Left lung (tissue), 10 donors: ENCODE results near the gene EML1. TPM values are rescaled to one million over a fixed set of nuclear protein-coding genes. Genes with fewer than 3 reads are reported as not detected.
"Not testable (repeated sequence)": the region's sequence is repeated elsewhere in the genome, so short reads cannot be mapped to it uniquely, and the experiment has no call there.

Source experiments
- ATAC-seq: fragments of 200-7000 bp; cut with Tn5 transposase; one replicate; pipeline ENCODE4 v1.9.1; 2020; ENCODE audit warnings: moderate library complexity
- DNase-seq, 4 donors: peaks; one replicate each; pipeline ENCODE4 v3.0.0-alpha.2; 2013 to 2020
- H3K27ac ChIP-seq, 2 donors: fragments of 200-600 bp; sonication (generic) in 1 of 2; one replicate each; pipeline versions ENCODE4 v1.5.0 to v1.8.0; 2020 to 2021
- H3K27me3 ChIP-seq, 2 donors: fragments of 200-600 bp; sonication (generic) in 1 of 2; one replicate each; pipeline versions ENCODE4 v1.5.0 to v1.8.0; 2020 to 2021
- H3K36me3 ChIP-seq, 2 donors: fragments of 200-600 bp; sonication (generic) in 1 of 2; one replicate each; pipeline versions ENCODE4 v1.5.0 to v1.8.0; 2020 to 2021
- H3K4me1 ChIP-seq, 2 donors: fragments of 200-600 bp; one replicate each; pipeline ENCODE4 v1.8.0; 2021
- H3K4me3 ChIP-seq, 2 donors: fragments of 200-600 bp; sonication (generic) in 1 of 2; one replicate each; pipeline versions ENCODE4 v1.5.0 to v1.8.0; 2020 to 2021; ENCODE audit warnings: mild to moderate bottlenecking in 1 of 2
- H3K9me3 ChIP-seq, 2 donors: fragments of 200-600 bp; sonication (generic) in 1 of 2; one replicate each; pipeline versions ENCODE4 v1.5.0 to v1.8.0; 2020 to 2021
- intact Hi-C, 2 donors: fragments of 100-400 bp; cut with DNase I; formaldehyde crosslinking; loops; one replicate each; pipeline versions ENCODE4 v1.11.2 to v1.14.2; 2022
- polyA plus RNA-seq, 6 donors: library from polyadenylated mRNA; unstranded; fragments of 120-200 nt; gene quantifications; one replicate each; pipeline ENCODE4 v1.2.1, GENCODE V29; 2013; ENCODE audit not compliant: insufficient read length in 6 of 6
- total RNA-seq, 2 donors: library from RNA; stranded (reverse); fragmentation: NEBNext Ultra II Directional; extraction: Animal tissue kit (Norgen Biotek cat#: 25700); gene quantifications; one replicate each; pipeline ENCODE4 v1.2.1, GENCODE V29; 2021
- TF ChIP-seq, protein P1 (sequence below), 2 donors: fragments of 200-600 bp; sonication (generic) in 1 of 2; IDR thresholded peaks; one replicate each; pipeline versions ENCODE4 v1.5.0 to v1.8.0; 2021; ENCODE audit warnings: antibody characterized with exemption in 2 of 2
- donor health status: DM: no; HTN: yes; CAD: no.
- donor health status: DM: no; HTN: no; CAD: no.

EML1 gene
- total and polyA plus RNA-seq, 8 donors: 24.6 to 48.6 (median 42.2) TPM

GRCh38 chr14:99758872-99759545 lies 34.2 kb upstream of the EML1 start:
- Histone ChIP-seq H3K27me3 (peaks cover 0 to 3% of the 10 kb centered on the region in 2 donors), H3K9me3 (no peaks in the 10 kb centered on the region), H3K36me3 (no peaks in the 10 kb centered on the region), H3K4me3 (no peak overlapping the region), H3K27ac (peak overlapping the region in 1 of 2 donors; percentile 13), H3K4me1 (peaks cover 10 to 12% of the 10 kb centered on the region in 2 donors)
- DNase-seq: no peak
- intact Hi-C loops: no loop called here
- no peak for ATAC-seq
- TF ChIP-seq, protein P1, sequence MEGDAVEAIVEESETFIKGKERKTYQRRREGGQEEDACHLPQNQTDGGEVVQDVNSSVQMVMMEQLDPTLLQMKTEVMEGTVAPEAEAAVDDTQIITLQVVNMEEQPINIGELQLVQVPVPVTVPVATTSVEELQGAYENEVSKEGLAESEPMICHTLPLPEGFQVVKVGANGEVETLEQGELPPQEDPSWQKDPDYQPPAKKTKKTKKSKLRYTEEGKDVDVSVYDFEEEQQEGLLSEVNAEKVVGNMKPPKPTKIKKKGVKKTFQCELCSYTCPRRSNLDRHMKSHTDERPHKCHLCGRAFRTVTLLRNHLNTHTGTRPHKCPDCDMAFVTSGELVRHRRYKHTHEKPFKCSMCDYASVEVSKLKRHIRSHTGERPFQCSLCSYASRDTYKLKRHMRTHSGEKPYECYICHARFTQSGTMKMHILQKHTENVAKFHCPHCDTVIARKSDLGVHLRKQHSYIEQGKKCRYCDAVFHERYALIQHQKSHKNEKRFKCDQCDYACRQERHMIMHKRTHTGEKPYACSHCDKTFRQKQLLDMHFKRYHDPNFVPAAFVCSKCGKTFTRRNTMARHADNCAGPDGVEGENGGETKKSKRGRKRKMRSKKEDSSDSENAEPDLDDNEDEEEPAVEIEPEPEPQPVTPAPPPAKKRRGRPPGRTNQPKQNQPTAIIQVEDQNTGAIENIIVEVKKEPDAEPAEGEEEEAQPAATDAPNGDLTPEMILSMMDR (IDR thresholded peaks at IDR 0.05): no peak

DNA sequence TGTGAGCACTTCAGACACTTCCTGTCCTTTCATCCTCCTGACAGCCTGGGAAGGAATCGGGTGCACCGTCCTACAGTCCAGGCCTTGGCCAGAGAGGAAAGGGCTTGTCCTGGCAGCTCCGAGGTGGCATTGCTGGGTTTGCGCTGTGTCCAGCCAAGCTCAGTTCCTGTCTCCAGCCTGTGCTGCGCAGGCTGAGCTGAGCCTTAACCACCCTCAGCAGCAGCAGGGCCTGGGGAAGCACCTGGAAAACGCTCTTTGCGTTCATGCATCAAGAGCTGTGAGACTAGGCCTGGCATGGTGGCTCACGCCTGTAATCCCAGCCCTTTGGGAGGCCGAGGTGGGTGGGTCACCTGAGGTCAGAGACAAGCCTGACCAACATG lies 33.7 kb upstream of the EML1 start:
- TF ChIP-seq, protein P1 (IDR thresholded peaks at IDR 0.05): no peak
- H3K36me3 ChIP-seq: no peaks in the 10 kb centered on the region
- peaks cover 5 to 12% of the 10 kb centered on the region in 2 donors for H3K4me1 ChIP-seq
- no peaks in the 10 kb centered on the region for H3K9me3 ChIP-seq
- H3K27ac ChIP-seq: peak overlapping the region in 1 of 2 donors; percentile 13
- no peaks in the 10 kb centered on the region for H3K27me3 ChIP-seq
- DNase-seq (peak in 1 of 4 donors; percentile 26), ATAC-seq (no peak)
- intact Hi-C loops: no loop called here
- H3K4me3 ChIP-seq: no peak overlapping the region

- intact Hi-C loops: no loop called here
- H3K9me3 ChIP-seq: no peaks in the 10 kb centered on the region
- peaks cover 5 to 10% of the 10 kb centered on the region in 2 donors for H3K4me1 ChIP-seq
- H3K36me3 ChIP-seq: no peaks in the 10 kb centered on the region
- H3K4me3 ChIP-seq: no peak overlapping the region
- no peak overlapping the region for H3K27ac ChIP-seq
- H3K27me3 ChIP-seq: no peaks in the 10 kb centered on the region
- TF ChIP-seq, protein P1 (IDR thresholded peaks at IDR 0.05): no peak
- ATAC-seq (no peak), DNase-seq (peak in 1 of 4 donors; percentile 4)
These were observed 32.4 kb upstream of the EML1 start for GRCh38 chr14:99760817-99761216.

GRCh38 chr14:99762911-99763310 lies 30.3 kb upstream of the EML1 start:
- H3K4me3 ChIP-seq, H3K27me3 ChIP-seq, ATAC-seq, H3K9me3 ChIP-seq, intact Hi-C loops, H3K36me3 ChIP-seq, H3K27ac ChIP-seq, H3K4me1 ChIP-seq: not testable (repeated sequence)
- DNase-seq: peak in 1 of 4 donors; percentile 2

GRCh38 chr14:99763527-99764221 lies 29.5 kb upstream of the EML1 start:
- Histone ChIP-seq H3K27me3 (no peaks in the 10 kb centered on the region), H3K36me3 (no peaks in the 10 kb centered on the region), H3K27ac (no peak overlapping the region), H3K9me3 (no peaks in the 10 kb centered on the region), H3K4me3 (no peak overlapping the region), H3K4me1 (no peaks in the 10 kb centered on the region)
- ATAC-seq: no peak
- intact Hi-C loops: no loop called here
- TF ChIP-seq, protein P1 (IDR thresholded peaks at IDR 0.05): no peak
- DNase-seq: peak in 1 of 4 donors; percentile 15
